Measurements from ENCODE around the gene IFNA6. TPM values are rescaled to one million over a fixed set of nuclear protein-coding genes. Genes with fewer than 3 reads are reported as not detected.

The IFNA6 gene
- total and polyA plus RNA-seq, 2 donors (not counting 1 experiment from before 2014, with no cell fraction given): not detected

GRCh38 chr9:21357479-21358460 lies 7.1 kb upstream of the IFNA6 start:
- Histone ChIP-seq H3K4me1 (ENCODE audit: control insufficient read depth, extremely low read depth, insufficient read depth, low read length) (no peaks in the 10 kb centered on the region), H3K4me3 (replicated peaks in 1 of 4; ENCODE audit: control extremely low read depth in 1 of 4, insufficient read depth in 1 of 4, low read depth in 3 of 4, low read length in 4 of 4) (no peak overlapping the region), H3K4me2 (ENCODE audit: extremely low read depth, insufficient read depth, low read length) (no peak overlapping the region), H3K79me2 (ENCODE audit: control insufficient read depth, insufficient read depth, low read length) (no peaks in the 10 kb centered on the region), H3K9me3 (ENCODE audit: control insufficient read depth, insufficient read depth, low read depth, low read length) (no peaks in the 10 kb centered on the region), H4K20me1 (ENCODE audit: control insufficient read depth, extremely low read depth, insufficient read depth, low read length) (no peaks in the 10 kb centered on the region), H2AFZ (ENCODE audit: low read length) (no peak overlapping the region), H3K27me3 (ENCODE audit: control insufficient read depth, insufficient read depth, low read length) (peaks cover 1% of the 10 kb centered on the region), H3K9ac (ENCODE audit: insufficient read depth, low read length) (no peak overlapping the region), H3K27ac (ENCODE audit: insufficient read depth, low read length) (no peak overlapping the region), H3K36me3 (ENCODE audit: control insufficient read depth, insufficient read depth, low read length) (no peaks in the 10 kb centered on the region)
- TF ChIP-seq EZH2 (IDR thresholded peaks at IDR 0.05; ENCODE audit: low read length, missing control alignments): no peak
- TF ChIP-seq CTCF (conservative IDR thresholded peaks at IDR 0.05 in 1 of 2, IDR thresholded peaks at IDR 0.05 in 1 of 2; ENCODE audit: low read depth in 1 of 2, low read length in 2 of 2): no peak
- DNase-seq (ENCODE audit: low read depth in 2 of 2): peak in 1 of 2 donors; percentile 22

- Histone ChIP-seq H3K4me3 (replicated peaks in 1 of 4; ENCODE audit: control extremely low read depth in 1 of 4, insufficient read depth in 1 of 4, low read depth in 3 of 4, low read length in 4 of 4) (no peak overlapping the region), H3K9me3 (ENCODE audit: control insufficient read depth, insufficient read depth, low read depth, low read length) (no peaks in the 10 kb centered on the region), H3K27ac (ENCODE audit: insufficient read depth, low read length) (no peak overlapping the region), H4K20me1 (ENCODE audit: control insufficient read depth, extremely low read depth, insufficient read depth, low read length) (no peaks in the 10 kb centered on the region), H3K9ac (ENCODE audit: insufficient read depth, low read length) (no peak overlapping the region), H3K27me3 (ENCODE audit: control insufficient read depth, insufficient read depth, low read length) (peaks cover 13% of the 10 kb centered on the region), H3K4me1 (ENCODE audit: control insufficient read depth, extremely low read depth, insufficient read depth, low read length) (no peaks in the 10 kb centered on the region), H3K36me3 (ENCODE audit: control insufficient read depth, insufficient read depth, low read length) (no peaks in the 10 kb centered on the region), H3K79me2 (ENCODE audit: control insufficient read depth, insufficient read depth, low read length) (no peaks in the 10 kb centered on the region), H2AFZ (ENCODE audit: low read length) (no peak overlapping the region), H3K4me2 (ENCODE audit: extremely low read depth, insufficient read depth, low read length) (no peak overlapping the region)
- TF ChIP-seq CTCF (conservative IDR thresholded peaks at IDR 0.05 in 1 of 2, IDR thresholded peaks at IDR 0.05 in 1 of 2; ENCODE audit: low read depth in 1 of 2, low read length in 2 of 2): no peak
- no peak for TF ChIP-seq EZH2 (IDR thresholded peaks at IDR 0.05; ENCODE audit: low read length, missing control alignments)
- DNase-seq (ENCODE audit: low read depth in 2 of 2): no peak
Observed at GRCh38 chr9:21348430-21348970, 2.2 kb downstream of the IFNA6 start.

GRCh38 chr9:21340735-21341134 lies 10.0 kb downstream of the IFNA6 start:
- no peak overlapping the region for H2AFZ ChIP-seq (ENCODE audit: low read length)
- no peaks in the 10 kb centered on the region for H3K79me2 ChIP-seq (ENCODE audit: control insufficient read depth, insufficient read depth, low read length)
- no peak overlapping the region for H3K4me3 ChIP-seq (replicated peaks in 1 of 4; ENCODE audit: control extremely low read depth in 1 of 4, insufficient read depth in 1 of 4, low read depth in 3 of 4, low read length in 4 of 4)
- H4K20me1 ChIP-seq (ENCODE audit: control insufficient read depth, extremely low read depth, insufficient read depth, low read length): no peaks in the 10 kb centered on the region
- TF ChIP-seq EZH2 (IDR thresholded peaks at IDR 0.05; ENCODE audit: low read length, missing control alignments) (no peak), CTCF (conservative IDR thresholded peaks at IDR 0.05 in 1 of 2, IDR thresholded peaks at IDR 0.05 in 1 of 2; ENCODE audit: low read depth in 1 of 2, low read length in 2 of 2) (no peak)
- no peaks in the 10 kb centered on the region for H3K4me1 ChIP-seq (ENCODE audit: control insufficient read depth, extremely low read depth, insufficient read depth, low read length)
- H3K27me3 ChIP-seq (ENCODE audit: control insufficient read depth, insufficient read depth, low read length): no peaks in the 10 kb centered on the region
- no peak overlapping the region for H3K9ac ChIP-seq (ENCODE audit: insufficient read depth, low read length)
- no peak overlapping the region for H3K4me2 ChIP-seq (ENCODE audit: extremely low read depth, insufficient read depth, low read length)
- no peak for DNase-seq (ENCODE audit: low read depth in 2 of 2)
- no peaks in the 10 kb centered on the region for H3K36me3 ChIP-seq (ENCODE audit: control insufficient read depth, insufficient read depth, low read length)
- no peak overlapping the region for H3K27ac ChIP-seq (ENCODE audit: insufficient read depth, low read length)
- H3K9me3 ChIP-seq (ENCODE audit: control insufficient read depth, insufficient read depth, low read depth, low read length): no peaks in the 10 kb centered on the region

All from fibroblast of lung (primary cell).